ENCODE results near the gene PNLDC1.

- TF ChIP-seq CTCF (conservative IDR thresholded peaks at IDR 0.05) (no peak), EZH2 (IDR thresholded peaks at IDR 0.05; ENCODE audit: low read depth) (no peak)
Measured at GRCh38 chr6:159813781-159814180, 13.7 kb downstream of the PNLDC1 start.

Data from PC-9 (cell line).